GM10847 (cell line): Measurements from ENCODE around the gene LAMC1.

Source experiments
- POLR2A ChIP-seq: IDR thresholded peaks from 2 replicates; pipeline ENCODE4 v1.6.1; 2011; ENCODE audit not compliant: insufficient read length; ENCODE audit errors: extremely low read depth

The LAMC1 gene

GRCh38 chr1:183030053-183030452 is 6.8 kb downstream of the LAMC1 start:
- no peak for TF ChIP-seq POLR2A

- TF ChIP-seq POLR2A = no peak
Measured at GRCh38 chr1:183032122-183032921, 9.1 kb downstream of the LAMC1 start.

- no peak for TF ChIP-seq POLR2A
Measured at GRCh38 chr1:183033205-183033604, 10.0 kb downstream of the LAMC1 start.

DNA sequence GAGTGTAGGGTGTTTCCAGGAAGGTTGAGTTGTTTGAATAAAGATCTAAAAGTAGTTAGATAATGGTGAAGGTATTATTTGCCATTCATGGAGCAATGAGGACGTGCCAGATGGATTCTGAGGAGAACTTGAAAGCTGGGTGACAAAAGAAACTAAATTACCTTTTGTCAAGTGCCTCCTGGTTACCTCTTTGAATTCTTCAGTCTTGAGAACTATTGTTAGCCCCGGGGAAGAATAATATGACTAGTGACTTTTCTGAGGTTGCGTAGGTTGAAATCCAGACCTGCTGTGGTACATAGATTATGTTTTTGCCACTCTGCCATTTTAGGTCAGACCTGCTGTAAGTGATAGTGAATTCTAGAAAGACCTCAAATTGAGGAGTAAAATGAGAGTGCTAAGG is 11.5 kb downstream of the LAMC1 start:
- TF ChIP-seq POLR2A = no peak

DNA sequence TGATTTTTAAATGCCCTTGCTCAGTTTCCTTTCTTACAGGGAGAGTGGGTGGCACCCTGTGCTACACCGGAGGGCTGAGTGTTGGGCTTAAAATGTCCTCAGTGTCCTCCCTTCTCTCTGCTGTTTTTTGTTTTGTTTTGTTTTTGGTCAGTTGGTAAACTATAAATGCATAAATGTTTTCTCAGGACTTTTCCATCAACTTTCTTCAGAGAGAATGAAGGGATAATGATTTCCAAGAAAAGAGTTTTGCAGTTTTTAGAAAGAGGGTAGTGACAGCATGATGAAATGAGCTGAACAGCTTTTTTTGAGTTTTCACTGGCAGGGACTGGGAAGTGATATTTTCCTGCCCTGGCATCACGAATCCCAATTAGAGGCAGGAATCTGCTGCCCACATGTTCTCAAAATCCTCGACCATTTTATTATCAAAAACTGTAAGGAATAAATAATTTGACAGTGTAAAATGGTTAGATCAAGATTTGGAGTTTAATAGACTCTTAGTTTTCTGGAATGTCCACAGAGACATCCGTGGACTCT is 15.2 kb downstream of the LAMC1 start:
- no peak for TF ChIP-seq POLR2A

- TF ChIP-seq POLR2A = no peak
Measured at GRCh38 chr1:183038913-183039312, 15.7 kb downstream of the LAMC1 start.

DNA sequence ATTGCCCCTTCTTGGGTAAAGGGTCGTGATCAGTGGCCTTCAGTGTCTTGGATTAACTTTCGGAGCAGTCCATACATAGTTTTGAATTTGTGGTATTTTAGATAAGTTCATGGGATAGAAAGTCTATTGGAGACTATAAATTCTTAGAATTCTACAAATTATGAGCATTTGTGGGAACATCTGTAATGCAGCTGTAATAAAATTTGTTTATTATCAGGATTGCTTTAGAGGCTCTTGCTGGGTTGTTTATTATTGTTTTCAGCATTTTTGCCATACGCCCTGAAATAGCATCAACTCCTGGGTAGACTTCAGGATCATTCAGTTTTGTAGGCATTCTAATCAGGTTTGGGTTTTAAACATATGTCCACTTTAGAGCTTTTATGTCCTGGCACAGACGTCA is 16.1 kb downstream of the LAMC1 start:
- no peak for TF ChIP-seq POLR2A

GRCh38 chr1:183039985-183040447 is 16.8 kb downstream of the LAMC1 start:
- no peak for TF ChIP-seq POLR2A

DNA sequence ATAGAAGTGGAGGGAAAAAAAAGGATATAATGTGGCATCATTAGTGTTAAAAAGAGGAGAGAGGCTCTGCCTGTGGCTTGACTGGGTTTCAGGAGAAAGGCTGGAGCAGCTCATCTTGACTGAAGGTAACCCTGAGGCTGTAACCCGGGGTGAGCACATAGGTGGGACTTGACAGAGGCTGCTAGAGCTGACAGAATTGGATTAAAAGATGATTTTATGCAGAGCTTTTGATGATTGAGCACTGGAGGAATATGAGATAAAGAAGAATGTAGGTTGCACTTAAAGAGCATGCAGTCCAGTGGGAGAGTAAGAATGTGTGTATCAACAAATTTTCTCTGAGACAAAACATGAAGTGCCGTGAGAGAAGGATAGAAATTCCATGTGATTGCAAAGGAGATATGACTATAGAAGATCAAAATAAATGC is 17.3 kb downstream of the LAMC1 start:
- TF ChIP-seq POLR2A = no peak

GRCh38 chr1:183043254-183043653 is 20.0 kb downstream of the LAMC1 start:
- TF ChIP-seq POLR2A = no peak

DNA sequence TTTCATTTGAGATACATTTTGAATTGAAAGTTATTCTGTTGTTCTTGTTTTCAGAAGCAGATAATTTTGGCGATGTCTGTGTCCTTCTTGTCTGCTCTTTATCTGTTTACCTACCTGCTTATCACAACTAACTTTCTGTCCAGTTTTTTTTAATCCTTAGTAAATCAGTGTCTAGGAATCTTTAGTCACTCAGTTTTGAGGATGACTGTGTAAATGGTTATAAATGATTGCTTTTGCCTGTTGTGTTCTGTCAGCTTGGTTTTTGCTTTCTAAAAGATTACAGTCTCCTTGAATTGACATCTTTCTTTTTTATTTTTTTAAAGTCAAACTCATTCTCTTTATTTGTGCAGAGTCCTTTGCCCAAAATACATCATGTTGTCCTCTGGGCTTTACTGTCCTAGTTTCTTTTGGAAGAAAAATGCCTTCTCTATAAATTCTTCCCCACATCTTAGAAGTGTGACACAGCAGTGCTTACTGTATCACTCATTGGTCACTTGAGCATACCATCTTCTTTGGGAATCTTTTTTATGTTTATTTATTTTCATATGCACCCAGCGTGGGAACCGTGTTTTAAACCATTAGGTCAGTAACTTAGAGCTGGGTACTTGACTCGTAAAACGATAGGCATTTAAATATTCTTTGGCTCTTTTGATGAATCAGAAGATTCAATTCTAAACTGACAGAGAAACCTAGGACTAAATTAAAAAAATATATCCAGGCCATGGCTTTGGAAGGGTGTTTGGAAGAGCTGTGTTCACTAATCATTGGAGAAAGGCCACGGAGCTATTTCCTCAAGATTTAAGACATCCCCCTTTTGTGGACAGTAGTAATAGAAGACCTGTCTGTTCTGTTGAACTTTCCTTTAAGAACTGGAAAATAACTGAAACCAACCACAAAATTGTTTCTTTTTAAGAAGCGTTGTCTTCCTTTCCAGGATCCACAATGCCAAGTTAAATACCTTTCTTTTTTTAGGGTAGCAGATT is 20.9 kb downstream of the LAMC1 start:
- TF ChIP-seq POLR2A = no peak

- no peak for TF ChIP-seq POLR2A
Measured at GRCh38 chr1:183044893-183045649, 21.9 kb downstream of the LAMC1 start.

GRCh38 chr1:183048087-183049085 is 25.2 kb downstream of the LAMC1 start:
- no peak for TF ChIP-seq POLR2A

DNA sequence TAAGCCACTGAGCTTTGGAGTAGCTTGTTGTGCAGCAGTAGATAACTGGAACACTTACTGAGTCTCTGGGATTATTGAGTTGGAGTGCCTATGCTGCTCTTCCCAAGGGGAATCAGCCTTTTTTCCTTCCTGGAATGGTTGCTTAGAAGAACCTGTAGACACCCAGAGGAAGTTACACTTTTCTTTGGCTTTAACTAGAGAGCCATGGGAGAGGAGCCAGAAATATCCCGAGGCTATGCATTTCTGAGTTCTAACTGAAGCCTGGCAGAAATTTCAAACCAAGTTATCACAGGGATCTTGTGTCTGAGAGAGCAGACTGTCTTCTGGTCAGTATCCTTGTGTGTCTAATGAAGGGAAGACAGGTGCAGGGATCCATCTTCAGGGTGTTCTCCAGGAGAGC is 28.3 kb downstream of the LAMC1 start:
- no peak for TF ChIP-seq POLR2A
